Endothelial cell of umbilical vein (primary cell): ENCODE measurements around the gene CLEC4A. TPM values are rescaled to one million over a fixed set of nuclear protein-coding genes. Genes with fewer than 3 reads are reported as not detected.
"Not testable (repeated sequence)": the region's sequence is repeated elsewhere in the genome, so short reads cannot be mapped to it uniquely, and the experiment has no call there.

Source experiments
- BruUV-seq: library from RNA; stranded (reverse); fragments of 400-500 nt; replicated peaks from 2 replicates; lab custom pipeline; 2021; lab: Mats Ljungman, UMichigan
- CTCF ChIA-PET: fragments of 300-600, 350-600 bp; sonication (Branson Sonifier 250); formaldehyde crosslinking; loops from one replicate; lab custom pipeline; 2021; ENCODE audit warnings: antibody characterized with exemption, inconsistent platforms; lab: Charles Lee
- POLR2A ChIA-PET: fragments of 300-600, 350-600 bp; sonication (Branson Sonifier 250); formaldehyde crosslinking; loops from one replicate; lab custom pipeline; 2021; ENCODE audit warnings: antibody characterized with exemption, inconsistent platforms; lab: Charles Lee
- DNase-seq: peaks from one replicate; pipeline ENCODE4 v3.0.0-alpha.2; 2011; ENCODE audit warnings: low read depth, low spot score
- FAIRE-seq: peaks from 2 replicates; lab custom pipeline; 2011; peaks lifted over from hg19 to GRCh38; lab: Jason Lieb, UNC
- H2AFZ ChIP-seq: 2 replicates; pipeline ENCODE4 v1.6.0; 2012; ENCODE audit warnings: low read depth, low read length, control low read depth, inconsistent platforms
- H3K27ac ChIP-seq: 2 replicates; pipeline ENCODE4 v1.5.1; 2011; ENCODE audit warnings: low read depth, mild to moderate bottlenecking, control low read depth, low read length, moderate library complexity; ENCODE audit not compliant: insufficient read depth
- H3K27me3 ChIP-seq, 2 experiments: 2 replicates each; pipeline versions ENCODE4 v1.6.0 to v1.6.1; 2011; ENCODE audit warnings: low read length in 2 of 2, mixed read lengths in 1 of 2; ENCODE audit not compliant: control insufficient read depth in 2 of 2, insufficient read depth in 2 of 2
- H3K36me3 ChIP-seq, 2 experiments: 2 replicates in 1 of 2; 3 replicates in 1 of 2; pipeline ENCODE4 v1.5.1; 2011; ENCODE audit warnings: low read length in 2 of 2, mild to moderate bottlenecking in 1 of 2, moderate library complexity in 1 of 2; ENCODE audit not compliant: control insufficient read depth in 2 of 2, insufficient read depth in 2 of 2; ENCODE audit errors: extremely low read depth in 1 of 2
- H3K4me1 ChIP-seq: 3 replicates; pipeline ENCODE4 v1.5.1; 2011; ENCODE audit warnings: mild to moderate bottlenecking, low read length; ENCODE audit not compliant: control insufficient read depth, insufficient read depth; ENCODE audit errors: extremely low read depth
- H3K4me2 ChIP-seq: 2 replicates; pipeline ENCODE4 v1.6.1; 2011; ENCODE audit warnings: low read length, control low read depth, mixed read lengths; ENCODE audit not compliant: insufficient read depth
- H3K4me3 ChIP-seq, 3 experiments: fragments of 200-600 bp in 1 of 3; sonication (generic), shearing (Covaris generic) in 1 of 3; replicated peaks in 1 of 3; 2 replicates each; pipeline ENCODE4 v1.5.1; 2011 to 2016; ENCODE audit warnings: control low read depth in 3 of 3, low read length in 3 of 3, mild to moderate bottlenecking in 2 of 3, inconsistent platforms in 1 of 3, low read depth in 1 of 3, moderate library complexity in 1 of 3; ENCODE audit not compliant: insufficient read depth in 1 of 3
- H3K79me2 ChIP-seq: 2 replicates; pipeline ENCODE4 v1.6.0; 2012; ENCODE audit warnings: low read length, inconsistent platforms; ENCODE audit not compliant: control insufficient read depth, insufficient read depth
- H3K9ac ChIP-seq: replicated peaks from 2 replicates; pipeline ENCODE3; 2011; ENCODE audit warnings: low read length, control low read depth; ENCODE audit not compliant: insufficient read depth; ENCODE audit errors: extremely low read depth
- H3K9me1 ChIP-seq: replicated peaks from 3 replicates; pipeline ENCODE4 v1.6.0; 2011; ENCODE audit warnings: mild to moderate bottlenecking, low read length; ENCODE audit not compliant: control insufficient read depth, insufficient read depth; ENCODE audit errors: extremely low read depth
- H3K9me3 ChIP-seq: replicated peaks from 2 replicates; pipeline ENCODE4 v1.5.1; 2012; ENCODE audit warnings: low read length, inconsistent platforms; ENCODE audit not compliant: control insufficient read depth, insufficient read depth
- H4K20me1 ChIP-seq: replicated peaks from 2 replicates; pipeline ENCODE3; 2011; ENCODE audit warnings: mild to moderate bottlenecking, low read length; ENCODE audit not compliant: control insufficient read depth, insufficient read depth; ENCODE audit errors: extremely low read depth
- EZH2 ChIP-seq: IDR thresholded peaks from 2 replicates; pipeline ENCODE4 v1.6.1; 2012; ENCODE audit warnings: borderline replicate concordance, low read depth, mild to moderate bottlenecking, moderate library complexity, low read length, inconsistent platforms; ENCODE audit not compliant: severe bottlenecking
- FOS ChIP-seq: IDR thresholded peaks from 2 replicates; pipeline ENCODE4 v1.6.1; 2011; ENCODE audit warnings: mild to moderate bottlenecking, low read length, moderate library complexity, borderline replicate concordance; ENCODE audit not compliant: insufficient read depth
- GATA2 ChIP-seq: IDR thresholded peaks from 2 replicates; pipeline ENCODE4 v1.7.0; 2011; ENCODE audit warnings: low read depth, mild to moderate bottlenecking, moderate library complexity, mixed read lengths, low read length; ENCODE audit not compliant: insufficient read length, insufficient read depth
- JUN ChIP-seq: IDR thresholded peaks from 2 replicates; pipeline ENCODE4 v1.6.1; 2011; ENCODE audit warnings: borderline replicate concordance, low read depth; ENCODE audit not compliant: insufficient read length, insufficient read depth
- MAX ChIP-seq: IDR thresholded peaks from 2 replicates; pipeline ENCODE4 v1.6.1; 2011; ENCODE audit not compliant: insufficient read depth, insufficient read length
- MYC ChIP-seq: IDR thresholded peaks from one replicate; pipeline ENCODE4 v1.6.1; 2011; ENCODE audit warnings: mild to moderate bottlenecking, low read depth, low read length
- POLR2A ChIP-seq: IDR thresholded peaks from 2 replicates; pipeline ENCODE4 v1.6.1; 2012; ENCODE audit warnings: low read depth, mild to moderate bottlenecking, control low read depth, low read length
- POLR2AphosphoS5 ChIP-seq: IDR thresholded peaks from 2 replicates; pipeline ENCODE4 v1.6.1; 2012; ENCODE audit warnings: low read depth, mild to moderate bottlenecking, control low read depth, low read length, moderate library complexity; ENCODE audit not compliant: insufficient read depth
- dilution Hi-C: fragments of 300-500 bp; cut with MboI; formaldehyde crosslinking; loops from one replicate; pipeline ENCODE4 v1.15.0; 2019; ENCODE audit warnings: low sequenced_read_pairs; ENCODE audit not compliant: extremely low pct_ligation_motif_present
- intact Hi-C: fragments of 100-400 bp; cut with micrococcal nuclease; formaldehyde crosslinking; loops from one replicate; pipeline ENCODE4 v1.10.0; 2022
- polyA plus RNA-seq, 4 experiments: library from polyadenylated mRNA; depleted of rRNA in 3 of 4; stranded (reverse) in 3 of 4; unstranded in 1 of 4; fragments of >200 nt; gene quantifications; 2 replicates each; pipeline versions ENCODE4 v1.2.1 to v1.2.3, GENCODE V29; 2011 to 2012; ENCODE audit warnings: missing spikeins in 1 of 4
- total RNA-seq: library from RNA; stranded (reverse); gene quantifications from 2 replicates; pipeline ENCODE4 v1.2.3, GENCODE V29; 2021
- TF ChIP-seq, protein P1 (sequence below), 2 donors: IDR thresholded peaks; 1 replicate in 1 of 2; 2 replicates in 1 of 2; pipeline ENCODE4 v1.5.1; 2011; ENCODE audit warnings: low read length in 2 of 2, mild to moderate bottlenecking in 2 of 2, moderate library complexity in 2 of 2, control low read depth in 1 of 2, inconsistent platforms in 1 of 2, low read depth in 1 of 2; ENCODE audit not compliant: insufficient read depth in 1 of 2; ENCODE audit errors: extremely low read depth in 1 of 2

The CLEC4A gene
- total and polyA plus RNA-seq, 2 donors (not counting 3 experiments of a cell fraction or from before 2014, with no cell fraction given) = 0.52 to 0.86 TPM

GRCh38 chr12:8157484-8158198 lies 34.2 kb downstream of the CLEC4A start:
- TF ChIP-seq FOS (no peak), GATA2 (no peak), EZH2 (no peak), JUN (no peak), POLR2AphosphoS5 (no peak), MYC (no peak), MAX (no peak), POLR2A (no peak)
- TF ChIP-seq, protein P1, sequence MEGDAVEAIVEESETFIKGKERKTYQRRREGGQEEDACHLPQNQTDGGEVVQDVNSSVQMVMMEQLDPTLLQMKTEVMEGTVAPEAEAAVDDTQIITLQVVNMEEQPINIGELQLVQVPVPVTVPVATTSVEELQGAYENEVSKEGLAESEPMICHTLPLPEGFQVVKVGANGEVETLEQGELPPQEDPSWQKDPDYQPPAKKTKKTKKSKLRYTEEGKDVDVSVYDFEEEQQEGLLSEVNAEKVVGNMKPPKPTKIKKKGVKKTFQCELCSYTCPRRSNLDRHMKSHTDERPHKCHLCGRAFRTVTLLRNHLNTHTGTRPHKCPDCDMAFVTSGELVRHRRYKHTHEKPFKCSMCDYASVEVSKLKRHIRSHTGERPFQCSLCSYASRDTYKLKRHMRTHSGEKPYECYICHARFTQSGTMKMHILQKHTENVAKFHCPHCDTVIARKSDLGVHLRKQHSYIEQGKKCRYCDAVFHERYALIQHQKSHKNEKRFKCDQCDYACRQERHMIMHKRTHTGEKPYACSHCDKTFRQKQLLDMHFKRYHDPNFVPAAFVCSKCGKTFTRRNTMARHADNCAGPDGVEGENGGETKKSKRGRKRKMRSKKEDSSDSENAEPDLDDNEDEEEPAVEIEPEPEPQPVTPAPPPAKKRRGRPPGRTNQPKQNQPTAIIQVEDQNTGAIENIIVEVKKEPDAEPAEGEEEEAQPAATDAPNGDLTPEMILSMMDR (IDR thresholded peaks at IDR 0.05; ENCODE audit: extremely low read depth in 1 of 2, insufficient read depth in 1 of 2, low read depth in 1 of 2, low read length in 2 of 2) = no peak
- dilution Hi-C loops = no loop called here
- FAIRE-seq (no peak), DNase-seq (peak; percentile 52)
- no TSS peak for BruUV-seq
- H3K4me2 ChIP-seq = peak overlapping the region; percentile 47
- peak overlapping the region; percentile 48 for H3K9ac ChIP-seq
- no peaks in the 10 kb centered on the region for H3K79me2 ChIP-seq
- no peak overlapping the region for H3K4me3 ChIP-seq
- H4K20me1 ChIP-seq = no peaks in the 10 kb centered on the region
- peaks cover 23% of the 10 kb centered on the region for H3K4me1 ChIP-seq
- peak overlapping the region; percentile 90 for H3K27ac ChIP-seq
- intact Hi-C loops = no loop called here
- no peaks in the 10 kb centered on the region for H3K9me1 ChIP-seq
- H3K27me3 ChIP-seq = no peaks in the 10 kb centered on the region
- peak overlapping the region; percentile 33 for H2AFZ ChIP-seq
- H3K36me3 ChIP-seq = no peaks in the 10 kb centered on the region
- H3K9me3 ChIP-seq = no peaks in the 10 kb centered on the region
- ChIA-PET CTCF (interaction anchor here (0.6 to 1.5 kb wide), 3 partner anchors 12 to 49 kb away, joined by 3 to 5 read pairs (median 3); no protein-coding TSS in a partner anchor), POLR2A (no interaction called here)

DNA sequence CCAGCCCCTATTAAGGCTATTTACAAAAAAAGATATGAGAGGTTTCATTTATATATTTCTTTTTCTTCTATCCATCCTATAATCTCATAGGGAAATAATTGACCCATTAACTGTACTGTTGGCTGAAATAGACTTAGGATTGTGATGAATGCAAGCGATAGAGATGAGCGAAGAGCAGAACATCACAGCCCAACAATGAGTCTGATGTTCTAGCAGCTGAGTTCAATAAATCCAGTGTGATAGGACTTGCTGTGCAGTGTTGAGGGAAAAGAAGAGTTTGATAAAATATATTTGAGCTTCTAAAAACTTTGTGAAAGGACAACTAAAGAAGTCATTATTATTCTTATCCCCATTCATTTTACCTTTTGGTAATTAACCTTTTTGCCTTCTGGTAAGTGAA lies 49.5 kb downstream of the CLEC4A start:
- H3K27me3 ChIP-seq, dilution Hi-C loops, H3K9ac ChIP-seq, POLR2A ChIA-PET, H3K4me3 ChIP-seq, H3K4me1 ChIP-seq, H2AFZ ChIP-seq, H3K27ac ChIP-seq, CTCF ChIA-PET, H3K36me3 ChIP-seq, FAIRE-seq, H3K4me2 ChIP-seq, H3K9me1 ChIP-seq, DNase-seq, H4K20me1 ChIP-seq, H3K9me3 ChIP-seq, H3K79me2 ChIP-seq, intact Hi-C loops, BruUV-seq: not testable (repeated sequence)
